IMR-90 (cell line): ENCODE results near the gene LLGL2. TPM values are rescaled to one million over a fixed set of nuclear protein-coding genes. Genes with fewer than 3 reads are reported as not detected.

Experiments
- ATAC-seq: fragments of 200-7000 bp; cut with Tn5 transposase; 2 replicates; pipeline ENCODE4 v1.9.1; 2020; ENCODE audit warnings: low read depth, mild to moderate bottlenecking, moderate library complexity
- BruUV-seq: library from RNA; stranded (reverse); fragments of 400-500 nt; replicated peaks from 2 replicates; lab custom pipeline; 2021; lab: Mats Ljungman, UMichigan
- CTCF ChIA-PET: fragments of 300-600 bp; formaldehyde crosslinking; extraction: SDS; loops from one replicate; lab custom pipeline; 2021; ENCODE audit warnings: antibody characterized with exemption; lab: Yijun Ruan, JAX
- POLR2A ChIA-PET: fragments of 300-600 bp; sonication (Branson Sonifier 250); formaldehyde crosslinking; loops from one replicate; lab custom pipeline; 2022; ENCODE audit warnings: antibody characterized with exemption; ENCODE audit not compliant: unreplicated experiment; lab: Charles Lee
- DNase-seq: peaks from one replicate; pipeline ENCODE4 v3.0.0; 2013
- H2AFZ ChIP-seq: replicated peaks from 2 replicates; pipeline ENCODE3; 2013; ENCODE audit warnings: low read length, mild to moderate bottlenecking; ENCODE audit not compliant: poor library complexity
- H2AK5ac ChIP-seq: 2 replicates; pipeline ENCODE4 v1.6.1; 2013; ENCODE audit warnings: low read depth, low read length, inconsistent platforms
- H2AK9ac ChIP-seq: replicated peaks from 2 replicates; pipeline ENCODE3; 2013; ENCODE audit warnings: mild to moderate bottlenecking, low read depth, low read length, moderate library complexity; ENCODE audit not compliant: poor library complexity
- H2BK120ac ChIP-seq: 2 replicates; pipeline ENCODE4 v1.6.1; 2013; ENCODE audit warnings: low read depth, low read length, inconsistent platforms
- H2BK15ac ChIP-seq: 3 replicates; pipeline ENCODE4 v1.6.1; 2013; ENCODE audit warnings: low read depth, low read length, inconsistent platforms
- H2BK20ac ChIP-seq: 2 replicates; pipeline ENCODE4 v1.6.1; 2013; ENCODE audit warnings: low read depth, mild to moderate bottlenecking, inconsistent platforms, low read length, moderate library complexity
- H2BK5ac ChIP-seq: 2 replicates; pipeline ENCODE4 v1.6.1; 2013; ENCODE audit warnings: mild to moderate bottlenecking, low read depth, low read length, inconsistent platforms; ENCODE audit not compliant: poor library complexity, severe bottlenecking
- H3K14ac ChIP-seq: replicated peaks from 2 replicates; pipeline ENCODE4 v1.6.1; 2013; ENCODE audit warnings: low read depth, low read length, inconsistent platforms
- H3K18ac ChIP-seq: 2 replicates; pipeline ENCODE4 v1.6.1; 2013; ENCODE audit warnings: low read depth, low read length, control low read depth
- H3K23ac ChIP-seq: 2 replicates; pipeline ENCODE4 v1.6.1; 2013; ENCODE audit warnings: low read depth, low read length, inconsistent platforms
- H3K27ac ChIP-seq: 2 replicates; pipeline ENCODE4 v1.5.1; 2013; ENCODE audit warnings: mild to moderate bottlenecking, control low read depth, low read length; ENCODE audit not compliant: insufficient read depth
- H3K27me3 ChIP-seq: 2 replicates; pipeline ENCODE4 v1.6.1; 2013; ENCODE audit warnings: low read length; ENCODE audit not compliant: control insufficient read depth, insufficient read depth
- H3K36me3 ChIP-seq: 2 replicates; pipeline ENCODE4 v1.6.1; 2013; ENCODE audit warnings: low read length, mixed read lengths; ENCODE audit not compliant: control insufficient read depth, insufficient read depth
- H3K4ac ChIP-seq: 2 replicates; pipeline ENCODE4 v1.6.1; 2013; ENCODE audit warnings: low read depth, low read length, inconsistent platforms
- H3K4me1 ChIP-seq: 2 replicates; pipeline ENCODE4 v1.6.1; 2013; ENCODE audit warnings: low read length, mixed read lengths; ENCODE audit not compliant: control insufficient read depth, insufficient read depth
- H3K4me2 ChIP-seq: 2 replicates; pipeline ENCODE4 v1.6.1; 2013; ENCODE audit warnings: low read depth, mild to moderate bottlenecking, control low read depth, low read length, moderate library complexity
- H3K4me3 ChIP-seq: 2 replicates; pipeline ENCODE4 v1.5.1; 2013; ENCODE audit warnings: low read depth, mild to moderate bottlenecking, control low read depth, low read length, moderate library complexity; ENCODE audit not compliant: insufficient read depth
- H3K56ac ChIP-seq: 2 replicates; pipeline ENCODE4 v1.6.1; 2013; ENCODE audit warnings: low read length, inconsistent platforms; ENCODE audit not compliant: insufficient read depth; ENCODE audit errors: extremely low read depth
- H3K79me1 ChIP-seq, 2 experiments: 2 replicates each; pipeline ENCODE4 v1.6.1; 2013; ENCODE audit warnings: low read length in 2 of 2, inconsistent platforms in 1 of 2, low read depth in 1 of 2
- H3K9ac ChIP-seq: 2 replicates; pipeline ENCODE4 v1.6.1; 2013; ENCODE audit warnings: low read depth, low read length, control low read depth
- H3K9me1 ChIP-seq: 2 replicates; pipeline ENCODE4 v1.6.1; 2013; ENCODE audit warnings: low read length, inconsistent platforms; ENCODE audit not compliant: insufficient read depth
- H3K9me3 ChIP-seq: 2 replicates; pipeline ENCODE4 v1.6.1; 2013; ENCODE audit warnings: low read length; ENCODE audit not compliant: control insufficient read depth, insufficient read depth
- H4K20me1 ChIP-seq: 2 replicates; pipeline ENCODE4 v1.6.1; 2013; ENCODE audit warnings: low read length, inconsistent platforms; ENCODE audit not compliant: insufficient read depth
- H4K5ac ChIP-seq: 2 replicates; pipeline ENCODE4 v1.6.1; 2013; ENCODE audit warnings: mild to moderate bottlenecking, low read depth, low read length, control low read depth
- H4K8ac ChIP-seq, 2 experiments: 2 replicates each; pipeline ENCODE4 v1.6.1; 2013; ENCODE audit warnings: low read depth in 2 of 2, low read length in 2 of 2, control low read depth in 1 of 2, inconsistent platforms in 1 of 2
- H4K91ac ChIP-seq: 2 replicates; pipeline ENCODE4 v1.6.1; 2013; ENCODE audit warnings: low read depth, low read length, inconsistent platforms; ENCODE audit not compliant: insufficient read depth
- FOS ChIP-seq: fragments of 150-350 bp; IDR thresholded peaks from 2 replicates; pipeline ENCODE4 v1.6.1; 2016; ENCODE audit warnings: low read depth, low read length
- MXI1 ChIP-seq: IDR thresholded peaks from 2 replicates; pipeline ENCODE4 v1.6.1; 2012; ENCODE audit warnings: low read depth, mild to moderate bottlenecking, low read length, moderate library complexity, borderline replicate concordance
- POLR2A ChIP-seq: IDR thresholded peaks from 2 replicates; pipeline ENCODE4 v1.6.1; 2012; ENCODE audit warnings: mild to moderate bottlenecking, low read depth, low read length
- RFX5 ChIP-seq: IDR thresholded peaks from 2 replicates; pipeline ENCODE4 v1.8.0; 2012; ENCODE audit warnings: low read depth, mild to moderate bottlenecking, low read length, moderate library complexity
- WGBS, 2 experiments: methylation state at CpG; one replicate each; pipeline versions ENCODE4 v1.1.5 to v1.1.7; 2013; ENCODE audit warnings: missing lambda C conversion rate in 2 of 2; ENCODE audit not compliant: insufficient read length in 1 of 2; ENCODE audit errors: extremely low coverage in 2 of 2; 5-methylcytosine and 5-hydroxymethylcytosine counted together
- dilution Hi-C: fragments of 300-500 bp; cut with HindIII; formaldehyde crosslinking; loops from one replicate; pipeline ENCODE4 v1.14.3; 2018; ENCODE audit warnings: low sequenced_read_pairs; ENCODE audit not compliant: unreplicated experiment
- in situ Hi-C: fragments of 300-500 bp; cut with MboI; formaldehyde crosslinking; loops from 3 replicates; pipeline ENCODE4 v1.14.3; 2019; ENCODE audit warnings: low sequenced_read_pairs, inconsistent platforms, mixed read lengths
- intact Hi-C: fragments of 100-400 bp; cut with micrococcal nuclease; formaldehyde crosslinking; loops from 2 replicates; pipeline ENCODE4 v1.10.0; 2022
- polyA plus RNA-seq, 3 experiments: library from polyadenylated mRNA; depleted of rRNA; stranded (reverse); fragments of >200 nt; gene quantifications; 2 replicates each; pipeline ENCODE4 v1.2.3, GENCODE V29; 2012; ENCODE audit warnings: low replicate concordance in 1 of 3
- total RNA-seq: library from RNA; depleted of rRNA; stranded (reverse); fragments of >200 nt; gene quantifications from 2 replicates; pipeline ENCODE4 v1.2.3, GENCODE V29; 2012
- TF ChIP-seq, protein P1 (sequence below): conservative IDR thresholded peaks from 2 replicates; pipeline ENCODE4 v1.5.1; 2012; ENCODE audit warnings: mild to moderate bottlenecking, low read depth, low read length, improper control_type of control experiment

LLGL2 gene
- total and polyA plus RNA-seq, 2 of the 4 experiments (the other 2 are of a cell fraction), result 0.54 to 0.72 TPM

DNA sequence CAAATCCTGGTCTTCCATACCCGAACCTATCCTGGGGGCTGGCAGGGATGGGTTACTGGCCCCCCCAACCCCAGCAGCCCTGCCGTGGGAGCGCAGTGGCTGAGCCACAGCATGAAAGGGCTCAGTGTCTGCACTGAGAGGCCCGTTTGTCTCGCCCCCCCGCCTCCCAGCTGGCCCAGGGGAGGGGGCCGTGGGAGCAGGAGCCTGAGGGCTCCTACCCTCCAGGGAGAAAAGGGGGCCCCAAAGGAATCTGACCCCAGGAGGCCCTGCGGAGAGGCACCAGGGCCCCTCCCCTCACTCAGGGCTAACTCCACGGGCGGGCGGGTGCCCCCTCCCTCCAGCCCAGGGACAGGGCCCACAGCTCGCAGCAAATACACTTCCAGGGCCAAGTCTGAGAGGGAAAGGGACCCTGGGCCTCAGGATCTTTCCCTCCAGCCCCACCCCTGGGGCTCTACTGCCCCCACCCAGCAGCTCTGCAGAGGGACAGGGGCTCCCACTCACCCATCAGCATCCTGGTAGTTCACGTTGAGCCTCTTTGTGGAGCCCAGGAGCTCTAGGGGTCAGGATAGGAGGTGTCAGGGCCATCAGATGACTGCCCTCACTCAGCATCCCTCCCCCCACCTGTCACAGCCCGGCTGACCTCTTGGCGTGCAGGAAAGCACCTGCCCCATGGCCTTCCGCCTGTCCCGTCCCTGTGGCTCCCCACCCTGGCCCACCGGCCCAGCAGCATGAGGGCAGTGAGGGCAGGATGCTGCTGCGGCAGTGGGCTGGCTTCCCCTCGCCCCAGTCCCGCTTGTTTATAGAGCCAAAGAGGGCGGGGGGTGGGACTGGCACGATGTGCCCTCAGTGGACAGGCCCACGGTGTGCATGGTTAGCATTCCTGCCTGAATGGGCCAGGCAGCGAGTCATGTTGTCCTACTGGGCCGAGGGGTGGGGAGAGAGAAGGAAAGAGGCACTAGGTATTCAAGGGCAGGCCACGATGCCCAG lies 17.5 kb upstream of the LLGL2 start:
- Histone ChIP-seq H2BK20ac (no peak overlapping the region), H2AK5ac (no peak overlapping the region), H3K14ac (no peak overlapping the region), H4K5ac (no peak overlapping the region), H3K9me1 (peaks cover 5% of the 10 kb centered on the region; the same call in 1 of the 2 replicates), H3K27me3 (no peaks in the 10 kb centered on the region), H4K8ac (no peak overlapping the region), H3K4me3 (no peak overlapping the region), H3K23ac (no peak overlapping the region), H3K4me2 (no peak overlapping the region), H3K18ac (no peak overlapping the region), H2AFZ (no peak overlapping the region), H2BK120ac (no peak overlapping the region), H3K9ac (no peak overlapping the region), H2BK15ac (no peak overlapping the region), H2AK9ac (no peak overlapping the region), H3K36me3 (peaks cover 33% of the 10 kb centered on the region), H2BK5ac (no peak overlapping the region), H4K91ac (no peak overlapping the region), H3K56ac (no peak overlapping the region), H3K27ac (no peak overlapping the region), H3K4me1 (peaks cover 11% of the 10 kb centered on the region), H3K9me3 (no peaks in the 10 kb centered on the region), H3K4ac (no peak overlapping the region), H4K20me1 (peaks cover 27% of the 10 kb centered on the region), H3K79me1 (peaks cover 15 to 46% of the 10 kb centered on the region in 2 experiments)
- peak; percentile 50 for ATAC-seq
- ChIA-PET CTCF (no interaction called here), POLR2A (no interaction called here)
- DNase-seq, result no peak
- WGBS, 2 experiments, result 76% methylated on average over 4 of the region's 27 CpGs; no CpG with 5 or more reads in 1 of the 2 experiments
- in situ Hi-C loops, result no loop called here
- BruUV-seq, result no TSS peak
- TF ChIP-seq MXI1 (no peak), POLR2A (no peak), RFX5 (no peak), FOS (no peak)
- TF ChIP-seq, protein P1, sequence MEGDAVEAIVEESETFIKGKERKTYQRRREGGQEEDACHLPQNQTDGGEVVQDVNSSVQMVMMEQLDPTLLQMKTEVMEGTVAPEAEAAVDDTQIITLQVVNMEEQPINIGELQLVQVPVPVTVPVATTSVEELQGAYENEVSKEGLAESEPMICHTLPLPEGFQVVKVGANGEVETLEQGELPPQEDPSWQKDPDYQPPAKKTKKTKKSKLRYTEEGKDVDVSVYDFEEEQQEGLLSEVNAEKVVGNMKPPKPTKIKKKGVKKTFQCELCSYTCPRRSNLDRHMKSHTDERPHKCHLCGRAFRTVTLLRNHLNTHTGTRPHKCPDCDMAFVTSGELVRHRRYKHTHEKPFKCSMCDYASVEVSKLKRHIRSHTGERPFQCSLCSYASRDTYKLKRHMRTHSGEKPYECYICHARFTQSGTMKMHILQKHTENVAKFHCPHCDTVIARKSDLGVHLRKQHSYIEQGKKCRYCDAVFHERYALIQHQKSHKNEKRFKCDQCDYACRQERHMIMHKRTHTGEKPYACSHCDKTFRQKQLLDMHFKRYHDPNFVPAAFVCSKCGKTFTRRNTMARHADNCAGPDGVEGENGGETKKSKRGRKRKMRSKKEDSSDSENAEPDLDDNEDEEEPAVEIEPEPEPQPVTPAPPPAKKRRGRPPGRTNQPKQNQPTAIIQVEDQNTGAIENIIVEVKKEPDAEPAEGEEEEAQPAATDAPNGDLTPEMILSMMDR, result no peak
- dilution Hi-C loops, result no loop called here
- intact Hi-C loops, result no loop called here
